Tibial artery (tissue), 4 donors: ENCODE measurements around the gene SLC5A9.

Experiments used
- DNase-seq, 2 donors: peaks; one replicate each; pipeline ENCODE4 v3.0.0-alpha.2; 2019
- H3K27ac ChIP-seq, 2 donors: fragments of 200-600 bp; sonication (generic) in 1 of 2; 1 replicate in 1 of 2; 2 replicates in 1 of 2; pipeline ENCODE4 v1.5.1; 2018 to 2019; ENCODE audit warnings: mild to moderate bottlenecking in 1 of 2
- H3K27me3 ChIP-seq, 2 donors: fragments of 200-600 bp; sonication (generic) in 1 of 2; one replicate each; pipeline versions ENCODE4 v1.5.1 to v1.6.0; 2016 to 2019
- H3K36me3 ChIP-seq, 3 donors: fragments of 200-600 bp; sonication (generic) in 2 of 3; one replicate each; pipeline ENCODE4 v1.5.1; 2016 to 2019; ENCODE audit warnings: mild to moderate bottlenecking in 2 of 3
- H3K4me1 ChIP-seq, 4 donors: fragments of 200-600 bp; sonication (generic) in 2 of 4; 1 replicate in 3 of 4; 2 replicates in 1 of 4; pipeline ENCODE4 v1.5.1; 2016 to 2019
- H3K4me3 ChIP-seq, 2 donors: fragments of 200-600 bp; sonication (generic) in 1 of 2; 1 replicate in 1 of 2; 2 replicates in 1 of 2; pipeline ENCODE4 v1.5.1; 2018 to 2019; ENCODE audit warnings: mild to moderate bottlenecking in 2 of 2
- H3K9me3 ChIP-seq, 3 donors: fragments of 200-600 bp; sonication (generic) in 1 of 3; one replicate each; pipeline ENCODE4 v1.5.1; 2016 to 2019
- CTCF ChIP-seq, 2 experiments: fragments of 200-600 bp in 1 of 2; fragments of 450-650 bp in 1 of 2; IDR thresholded peaks; one replicate each; pipeline ENCODE4 v1.5.1; 2017 to 2019; ENCODE audit warnings: antibody characterized with exemption in 2 of 2, mild to moderate bottlenecking in 1 of 2, moderate library complexity in 1 of 2
- intact Hi-C: fragments of 100-400 bp; cut with DNase I; formaldehyde crosslinking; loops from one replicate; pipeline ENCODE4 v1.15.0; 2023; ENCODE audit warnings: low total_unique reads

The SLC5A9 gene

GRCh38 chr1:48245106-48245505 is 22.6 kb downstream of the SLC5A9 start:
- DNase-seq = peak; percentile 52 to 73

DNA sequence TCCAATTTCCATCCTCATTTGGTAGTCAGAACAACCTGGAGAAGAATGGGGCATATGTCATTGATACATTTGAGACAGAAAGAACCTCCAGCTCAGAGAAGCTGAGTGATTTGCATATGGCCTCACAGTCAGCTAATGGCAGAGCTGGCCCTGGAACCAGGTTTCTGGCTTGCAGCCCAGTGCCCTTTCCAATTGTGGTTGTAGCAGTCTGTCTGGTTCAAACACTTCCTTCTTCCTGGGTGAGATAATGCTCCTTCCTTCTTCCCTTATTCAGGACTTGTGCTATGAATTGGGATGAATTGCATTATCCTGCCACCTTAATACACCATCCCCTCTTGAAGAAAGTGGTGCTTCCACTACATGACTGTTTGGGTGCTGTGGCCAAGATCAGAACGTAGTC is 24.2 kb downstream of the SLC5A9 start:
- TF ChIP-seq CTCF (IDR thresholded peaks at IDR 0.05) = no peak
- no peaks in the 10 kb centered on the region for H3K27me3 ChIP-seq
- H3K36me3 ChIP-seq = no peaks in the 10 kb centered on the region
- no peak overlapping the region for H3K4me3 ChIP-seq
- intact Hi-C loops = no loop called here
- no peak overlapping the region for H3K27ac ChIP-seq
- H3K9me3 ChIP-seq = no peaks in the 10 kb centered on the region
- peak in 1 of 2 donors; percentile 74 for DNase-seq
- H3K4me1 ChIP-seq = peaks cover 0 to 25% (median 5%) of the 10 kb centered on the region in 4 donors

More at GRCh38 chr1:48245106-48245505, 22.6 kb downstream of the SLC5A9 start:
- no peak for TF ChIP-seq CTCF (IDR thresholded peaks at IDR 0.05)
- H3K4me3 ChIP-seq = no peak overlapping the region
- intact Hi-C loops = no loop called here
- peak overlapping the region in 1 of 2 donors; percentile 39 for H3K27ac ChIP-seq
- H3K27me3 ChIP-seq = no peaks in the 10 kb centered on the region
- peaks cover 0 to 25% (median 5%) of the 10 kb centered on the region in 4 donors for H3K4me1 ChIP-seq
- no peaks in the 10 kb centered on the region for H3K36me3 ChIP-seq
- H3K9me3 ChIP-seq = no peaks in the 10 kb centered on the region

GRCh38 chr1:48248356-48248755 is 25.8 kb downstream of the SLC5A9 start:
- no peak for TF ChIP-seq CTCF (IDR thresholded peaks at IDR 0.05)
- DNase-seq = no peak
- H3K27ac ChIP-seq = no peak overlapping the region
- intact Hi-C loops = no loop called here
- H3K27me3 ChIP-seq = no peaks in the 10 kb centered on the region
- no peaks in the 10 kb centered on the region for H3K9me3 ChIP-seq
- no peak overlapping the region for H3K4me3 ChIP-seq
- H3K36me3 ChIP-seq = no peaks in the 10 kb centered on the region
- peaks cover 0 to 25% (median 5%) of the 10 kb centered on the region in 4 donors for H3K4me1 ChIP-seq

- no peak for DNase-seq
- intact Hi-C loops = no loop called here
- H3K27ac ChIP-seq = no peak overlapping the region
These were observed 27.4 kb downstream of the SLC5A9 start for GRCh38 chr1:48249868-48250267.

GRCh38 chr1:48250572-48250971 is 28.1 kb downstream of the SLC5A9 start:
- Histone ChIP-seq H3K27me3 (no peaks in the 10 kb centered on the region), H3K9me3 (no peaks in the 10 kb centered on the region), H3K4me3 (no peak overlapping the region), H3K27ac (no peak overlapping the region), H3K36me3 (no peaks in the 10 kb centered on the region), H3K4me1 (peaks cover 0 to 18% (median 2%) of the 10 kb centered on the region in 4 donors)
- intact Hi-C loops = no loop called here
- no peak for DNase-seq
- no peak for TF ChIP-seq CTCF (IDR thresholded peaks at IDR 0.05)

More at GRCh38 chr1:48249868-48250267, 27.4 kb downstream of the SLC5A9 start:
- H3K4me1 ChIP-seq = peaks cover 0 to 25% (median 5%) of the 10 kb centered on the region in 4 donors
- H3K4me3 ChIP-seq = no peak overlapping the region
- no peaks in the 10 kb centered on the region for H3K27me3 ChIP-seq
- no peaks in the 10 kb centered on the region for H3K36me3 ChIP-seq
- no peaks in the 10 kb centered on the region for H3K9me3 ChIP-seq
- TF ChIP-seq CTCF (IDR thresholded peaks at IDR 0.05) = no peak

- Histone ChIP-seq H3K27me3 (no peaks in the 10 kb centered on the region), H3K27ac (no peak overlapping the region), H3K36me3 (no peaks in the 10 kb centered on the region), H3K4me1 (peaks cover 0 to 11% (median 2%) of the 10 kb centered on the region in 4 donors), H3K4me3 (no peak overlapping the region), H3K9me3 (no peaks in the 10 kb centered on the region)
- DNase-seq = no peak
- intact Hi-C loops = no loop called here
- TF ChIP-seq CTCF (IDR thresholded peaks at IDR 0.05) = no peak
These were observed 28.8 kb downstream of the SLC5A9 start for GRCh38 chr1:48251323-48251722.
